GM18499 (cell line): Measurements from ENCODE around the gene ELOA2.
"Not testable (repeated sequence)": the region's sequence is repeated elsewhere in the genome, so short reads cannot be mapped to it uniquely, and the experiment has no call there.

ENCODE experiments used
- ATAC-seq: cut with Tn5 transposase; IDR thresholded peaks from one replicate; pipeline ENCODE4 v1.9.1; 2021; ENCODE audit warnings: moderate number of reproducible peaks; ENCODE audit not compliant: insufficient read depth, unreplicated experiment

ELOA2 gene

GRCh38 chr18:47023769-47024465 lies 11.5 kb downstream of the ELOA2 start:
- not testable (repeated sequence) for ATAC-seq

- not testable (repeated sequence) for ATAC-seq
These were observed 12.6 kb downstream of the ELOA2 start for GRCh38 chr18:47022821-47023220.

- not testable (repeated sequence) for ATAC-seq
These were observed 14.7 kb downstream of the ELOA2 start for GRCh38 chr18:47020757-47021156.

- ATAC-seq: not testable (repeated sequence)
These were observed 15.6 kb downstream of the ELOA2 start for GRCh38 chr18:47019870-47020269.
